H1 (cell line): ENCODE data around the gene NRXN2. TPM values are rescaled to one million over a fixed set of nuclear protein-coding genes. Genes with fewer than 3 reads are reported as not detected.
A peak's percentile ranks its signal among the peaks of the same experiment; 100 is the strongest.

ENCODE experiments used
- CTCF ChIA-PET: fragments of 300-600 bp; sonication (Branson Sonifier 250); formaldehyde crosslinking; loops from one replicate; lab custom pipeline; 2021; ENCODE audit not compliant: partially characterized antibody; lab: Charles Lee
- POLR2A ChIA-PET: fragments of 300-600 bp; sonication (Branson Sonifier 250); formaldehyde crosslinking; loops from one replicate; lab custom pipeline; 2021; ENCODE audit warnings: inconsistent platforms; ENCODE audit not compliant: partially characterized antibody; lab: Charles Lee
- DNase-seq, 2 experiments: peaks; one replicate each; pipeline versions ENCODE4 v3.0.0 to v3.0.0-alpha.2; 2010 to 2022; ENCODE audit warnings: low spot score in 2 of 2, low read depth in 1 of 2, mixed read lengths in 1 of 2
- FAIRE-seq: peaks from 2 replicates; lab custom pipeline; 2011; peaks lifted over from hg19 to GRCh38; lab: Jason Lieb, UNC
- H2AFZ ChIP-seq: 2 replicates; pipeline ENCODE4 v1.8.1; 2012; ENCODE audit warnings: low read length, inconsistent platforms
- H2AK5ac ChIP-seq: 2 replicates; pipeline ENCODE4 v1.6.1; 2013; ENCODE audit warnings: low read depth, low read length
- H2BK120ac ChIP-seq: replicated peaks from 2 replicates; pipeline ENCODE3; 2013; ENCODE audit warnings: low read depth, low read length, inconsistent platforms
- H2BK12ac ChIP-seq: 2 replicates; pipeline ENCODE4 v1.6.1; 2013; ENCODE audit warnings: low read depth, low read length
- H2BK15ac ChIP-seq: 2 replicates; pipeline ENCODE4 v1.6.1; 2013; ENCODE audit warnings: low read length
- H2BK20ac ChIP-seq: 2 replicates; pipeline ENCODE4 v1.6.1; 2013; ENCODE audit warnings: low read length
- H2BK5ac ChIP-seq: 2 replicates; pipeline ENCODE4 v1.6.1; 2013; ENCODE audit warnings: low read depth, low read length
- H3K14ac ChIP-seq: 2 replicates; pipeline ENCODE4 v1.6.1; 2013; ENCODE audit warnings: inconsistent platforms; ENCODE audit not compliant: insufficient read length
- H3K18ac ChIP-seq: 2 replicates; pipeline ENCODE4 v1.6.1; 2013; ENCODE audit warnings: low read length; ENCODE audit errors: extremely low read depth
- H3K23ac ChIP-seq: 2 replicates; pipeline ENCODE4 v1.6.1; 2013; ENCODE audit warnings: inconsistent platforms; ENCODE audit not compliant: insufficient read length
- H3K23me2 ChIP-seq: 2 replicates; pipeline ENCODE4 v1.6.1; 2013; ENCODE audit warnings: low read depth, low read length
- H3K27ac ChIP-seq: 2 replicates; pipeline ENCODE4 v1.6.1; 2011; ENCODE audit warnings: low read depth, low read length, inconsistent platforms
- H3K27me3 ChIP-seq, 4 experiments: replicated peaks in 1 of 4; 1 replicate in 1 of 4; 2 replicates in 3 of 4; pipeline versions ENCODE4 v1.6.1 to v1.8.1; 2011 to 2013; ENCODE audit warnings: low read length in 3 of 4, mild to moderate bottlenecking in 3 of 4, inconsistent platforms in 2 of 4, mixed read lengths in 2 of 4, moderate library complexity in 1 of 4; ENCODE audit not compliant: control insufficient read depth in 3 of 4, insufficient read depth in 3 of 4; ENCODE audit errors: extremely low read depth in 1 of 4
- H3K36me3 ChIP-seq, 4 experiments: 2 replicates each; pipeline versions ENCODE4 v1.6.1 to v1.8.1; 2011 to 2013; ENCODE audit warnings: mild to moderate bottlenecking in 4 of 4, low read length in 3 of 4, moderate library complexity in 2 of 4, control low read depth in 1 of 4, inconsistent platforms in 1 of 4; ENCODE audit not compliant: insufficient read depth in 4 of 4, control insufficient read depth in 2 of 4
- H3K4ac ChIP-seq: replicated peaks from 2 replicates; pipeline ENCODE3; 2013; ENCODE audit warnings: low read length, low read depth, mixed read lengths, inconsistent platforms; ENCODE audit not compliant: insufficient read length
- H3K4me1 ChIP-seq, 4 experiments: replicated peaks in 1 of 4; 1 replicate in 1 of 4; 2 replicates in 3 of 4; pipeline versions ENCODE4 v1.6.1 to v1.8.1; 2011 to 2013; ENCODE audit warnings: low read length in 3 of 4, inconsistent platforms in 2 of 4, mixed read lengths in 1 of 4; ENCODE audit not compliant: insufficient read depth in 4 of 4, control insufficient read depth in 3 of 4
- H3K4me2 ChIP-seq, 2 experiments: 2 replicates each; pipeline versions ENCODE4 v1.6.1 to v1.8.1; 2011 to 2013; ENCODE audit warnings: low read depth in 2 of 2, low read length in 2 of 2, control low read depth in 1 of 2, inconsistent platforms in 1 of 2, mild to moderate bottlenecking in 1 of 2; ENCODE audit not compliant: insufficient read depth in 1 of 2
- H3K4me3 ChIP-seq, 4 experiments: fragments of 200-600, 300-600 bp in 1 of 4; sonication (generic), shearing (Covaris generic), sonication (Bioruptor Twin) in 1 of 4; 2 replicates each; pipeline versions ENCODE4 v1.5.1 to v1.8.1; 2011 to 2016; ENCODE audit warnings: low read length in 4 of 4, low read depth in 3 of 4, control low read depth in 2 of 4, inconsistent platforms in 2 of 4, mild to moderate bottlenecking in 2 of 4, mixed read lengths in 1 of 4, moderate library complexity in 1 of 4; ENCODE audit not compliant: insufficient read depth in 2 of 4; ENCODE audit errors: extremely low read depth in 1 of 4
- H3K56ac ChIP-seq: replicated peaks from 2 replicates; pipeline ENCODE3; 2013; ENCODE audit warnings: low read depth, mild to moderate bottlenecking, mixed read lengths, low read length, inconsistent platforms; ENCODE audit not compliant: insufficient read length
- H3K79me1 ChIP-seq: 2 replicates; pipeline ENCODE4 v1.6.1; 2013; ENCODE audit warnings: low read depth, low read length, control low read depth
- H3K79me2 ChIP-seq, 2 experiments: 2 replicates each; pipeline versions ENCODE4 v1.6.1 to v1.8.1; 2012 to 2013; ENCODE audit warnings: low read length in 2 of 2, mild to moderate bottlenecking in 2 of 2, inconsistent platforms in 1 of 2; ENCODE audit not compliant: insufficient read depth in 2 of 2, control insufficient read depth in 1 of 2
- H3K9ac ChIP-seq, 4 experiments: replicated peaks in 1 of 4; 1 replicate in 1 of 4; 2 replicates in 3 of 4; pipeline versions ENCODE4 v1.6.1 to v1.8.1; 2011 to 2013; ENCODE audit warnings: low read depth in 3 of 4, low read length in 3 of 4, control low read depth in 2 of 4, mild to moderate bottlenecking in 2 of 4, moderate library complexity in 2 of 4, inconsistent platforms in 1 of 4; ENCODE audit errors: extremely low read depth in 1 of 4
- H3K9me3 ChIP-seq, 2 experiments: 2 replicates each; pipeline versions ENCODE4 v1.6.1 to v1.8.1; 2012 to 2013; ENCODE audit warnings: mild to moderate bottlenecking in 2 of 2, moderate library complexity in 2 of 2, control low read depth in 1 of 2, inconsistent platforms in 1 of 2, low read depth in 1 of 2, low read length in 1 of 2, mixed read lengths in 1 of 2; ENCODE audit not compliant: insufficient read depth in 2 of 2
- H4K20me1 ChIP-seq, 2 experiments: replicated peaks in 1 of 2; 2 replicates each; pipeline versions ENCODE3 to v1.8.1; 2011 to 2013; ENCODE audit warnings: inconsistent platforms in 2 of 2, low read length in 2 of 2, mild to moderate bottlenecking in 1 of 2; ENCODE audit not compliant: insufficient read depth in 2 of 2, control insufficient read depth in 1 of 2
- H4K5ac ChIP-seq: 2 replicates; pipeline ENCODE4 v1.6.1; 2013; ENCODE audit warnings: low read length, low read depth, mixed read lengths, inconsistent platforms; ENCODE audit not compliant: insufficient read length
- H4K8ac ChIP-seq: 2 replicates; pipeline ENCODE4 v1.8.0; 2013; ENCODE audit warnings: mild to moderate bottlenecking, moderate library complexity, low read length, inconsistent platforms; ENCODE audit not compliant: insufficient read depth; ENCODE audit errors: extremely low read depth
- H4K91ac ChIP-seq: replicated peaks from 2 replicates; pipeline ENCODE3; 2013; ENCODE audit warnings: low read length, mixed read lengths, inconsistent platforms; ENCODE audit not compliant: insufficient read length
- EP300 ChIP-seq, 2 experiments: IDR thresholded peaks; 1 replicate in 1 of 2; 2 replicates in 1 of 2; pipeline ENCODE4 v1.6.1; 2011 to 2012; ENCODE audit warnings: low read depth in 2 of 2, low read length in 2 of 2, mild to moderate bottlenecking in 2 of 2, borderline replicate concordance in 1 of 2, inconsistent platforms in 1 of 2, moderate library complexity in 1 of 2
- KDM1A ChIP-seq: fragments of 200-600, 300-600 bp; sonication (generic); IDR thresholded peaks from 2 replicates; pipeline ENCODE4 v1.7.1; 2016; ENCODE audit warnings: mild to moderate bottlenecking, low read length, borderline replicate concordance
- NANOG ChIP-seq: IDR thresholded peaks from 2 replicates; pipeline ENCODE4 v1.6.1; 2011; ENCODE audit warnings: low read length, low read depth, mild to moderate bottlenecking, inconsistent platforms; ENCODE audit not compliant: insufficient read depth, poor library complexity, severe bottlenecking
- POU5F1 ChIP-seq: IDR thresholded peaks from 2 replicates; pipeline ENCODE4 v1.6.1; 2011; ENCODE audit warnings: low read depth, mild to moderate bottlenecking, low read length, moderate library complexity
- TCF12 ChIP-seq: IDR thresholded peaks from 2 replicates; pipeline ENCODE4 v1.6.1; 2011; ENCODE audit warnings: low read depth, mild to moderate bottlenecking, low read length
- TEAD4 ChIP-seq: IDR thresholded peaks from 2 replicates; pipeline ENCODE4 v1.6.1; 2012; ENCODE audit warnings: low read depth, low read length, inconsistent platforms, mixed read lengths
- WGBS, 2 experiments: shearing (Covaris generic) in 1 of 2; methylation state at CpG; one replicate each; pipeline versions ENCODE4 v1.1.6 to v1.1.7; 2013 to 2015; ENCODE audit warnings: low lambda C conversion rate in 2 of 2, mixed read lengths in 2 of 2, inconsistent platforms in 1 of 2, low coverage in 1 of 2, missing lambda C conversion rate in 1 of 2; ENCODE audit not compliant: insufficient replicate concordance in 2 of 2, insufficient coverage in 1 of 2, insufficient read length in 1 of 2; ENCODE audit errors: extremely low coverage in 1 of 2, missing lambda C conversion rate in 1 of 2; 5-methylcytosine and 5-hydroxymethylcytosine counted together
- polyA plus RNA-seq, 7 experiments: library from polyadenylated mRNA; depleted of rRNA in 3 of 7; stranded (reverse) in 5 of 7; unstranded in 2 of 7; fragments of >200 nt in 5 of 7; fragments of 200-250 nt in 2 of 7; gene quantifications; 1 replicate in 5 of 7; 2 replicates in 1 of 7; 4 replicates in 1 of 7; pipeline versions ENCODE4 v1.2.1 to v1.2.3, GENCODE V29; 2011 to 2013; ENCODE audit warnings: missing spikeins in 2 of 7, mixed read lengths in 2 of 7
- total RNA-seq: library from RNA; stranded (reverse); fragmentation: NEBNext Ultra II Directional; extraction: Animal tissue kit (Norgen Biotek cat#: 25700); gene quantifications from 2 replicates; pipeline ENCODE4 v1.2.1, GENCODE V29; 2021
- TF ChIP-seq, protein P1 (sequence below): IDR thresholded peaks from 2 replicates; pipeline ENCODE4 v1.6.1; 2012; ENCODE audit warnings: inconsistent platforms
- TF ChIP-seq, protein P2 (sequence below): IDR thresholded peaks from 2 replicates; pipeline ENCODE4 v1.6.1; 2011; ENCODE audit warnings: low read depth, mild to moderate bottlenecking, low read length; ENCODE audit not compliant: insufficient read depth

Gene NRXN2
- total and polyA plus RNA-seq, 2 of the 8 experiments (the other 6 are each of a cell fraction or from before 2014, with no cell fraction given): 1.3 to 11.5 TPM

DNA sequence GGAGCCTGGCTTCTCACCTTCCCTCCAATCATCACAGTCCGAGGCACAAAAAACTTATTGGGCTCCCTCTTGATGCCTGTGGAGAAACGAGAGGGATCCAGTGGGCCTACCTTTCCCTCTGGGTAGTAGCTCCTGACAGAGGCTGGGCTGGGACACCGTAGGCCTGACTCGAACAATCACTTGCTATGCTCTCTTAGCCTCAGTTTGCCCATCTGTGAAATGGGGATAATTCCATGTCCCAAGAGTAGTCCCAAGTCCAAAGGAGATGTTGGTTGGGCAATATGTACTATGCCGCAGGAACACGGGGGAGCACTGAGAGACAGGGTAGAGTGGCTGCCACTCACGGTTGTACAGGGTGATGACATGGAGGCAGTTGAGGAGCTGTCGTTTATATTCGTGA, 28.6 kb upstream of the NRXN2 start:
- DNase-seq (no peak), FAIRE-seq (no peak)
- POLR2A ChIA-PET: interaction anchor here (0.6 to 42.9 kb wide), 3 partner anchors 2 to 869 kb away, joined by 3 to 1087 read pairs (median 1087); partner anchors contain the start of genes PYGM, RASGRP2 and SF1
- Histone ChIP-seq H3K27ac (no peak overlapping the region), H4K20me1 (no peaks in the 10 kb centered on the region), H3K56ac (no peak overlapping the region), H2BK20ac (no peak overlapping the region), H3K27me3 (no peaks in the 10 kb centered on the region), H3K4me3 (no peak overlapping the region), H3K79me1 (no peaks in the 10 kb centered on the region), H3K4me1 (peaks cover 0 to 7% (median 3%) of the 10 kb centered on the region in 4 experiments; a peak in 4 of 7 replicates), H2BK12ac (no peak overlapping the region), H3K4ac (no peak overlapping the region), H2AK5ac (no peak overlapping the region), H4K91ac (no peak overlapping the region), H2BK5ac (no peak overlapping the region), H4K5ac (no peak overlapping the region), H3K9me3 (no peaks in the 10 kb centered on the region), H3K14ac (no peak overlapping the region), H3K9ac (no peak overlapping the region), H2AFZ (no peak overlapping the region), H4K8ac (no peak overlapping the region), H3K79me2 (no peaks in the 10 kb centered on the region), H3K18ac (no peak overlapping the region), H3K23me2 (no peaks in the 10 kb centered on the region), H2BK15ac (no peak overlapping the region), H3K23ac (no peak overlapping the region), H2BK120ac (no peak overlapping the region), H3K4me2 (no peak overlapping the region), H3K36me3 (no peaks in the 10 kb centered on the region; a peak in 1 of 8 replicates)
- TF ChIP-seq, protein P1, sequence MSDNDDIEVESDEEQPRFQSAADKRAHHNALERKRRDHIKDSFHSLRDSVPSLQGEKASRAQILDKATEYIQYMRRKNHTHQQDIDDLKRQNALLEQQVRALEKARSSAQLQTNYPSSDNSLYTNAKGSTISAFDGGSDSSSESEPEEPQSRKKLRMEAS: no peak
- TF ChIP-seq EP300 (IDR thresholded peaks at IDR 0.05; ENCODE audit: borderline replicate concordance in 1 of 2, low read depth in 2 of 2, low read length in 2 of 2) (no peak), NANOG (no peak), TCF12 (no peak), KDM1A (0 out of 2 replicates have a peak, but pooled peaks have one; percentile 58), POU5F1 (no peak), TEAD4 (no peak)
- TF ChIP-seq, protein P2, sequence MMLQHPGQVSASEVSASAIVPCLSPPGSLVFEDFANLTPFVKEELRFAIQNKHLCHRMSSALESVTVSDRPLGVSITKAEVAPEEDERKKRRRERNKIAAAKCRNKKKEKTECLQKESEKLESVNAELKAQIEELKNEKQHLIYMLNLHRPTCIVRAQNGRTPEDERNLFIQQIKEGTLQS: no peak
- CTCF ChIA-PET: interaction anchor here (0.7 to 23.7 kb wide), 9 partner anchors 9 to 384 kb away, joined by 3 to 376 read pairs (median 3); partner anchors contain the start of genes PYGM and RASGRP2
- WGBS, 2 experiments: 93% methylated on average over 9 of the region's 9 CpGs; no CpG with 5 or more reads in 1 of the 2 experiments
